ENCODE measurements around the gene TENM4.

GRCh38 chr11:79438631-79439409, 2.0 kb downstream of the TENM4 start:
- no peak for TF ChIP-seq EZH2 (IDR thresholded peaks at IDR 0.05)
- TF ChIP-seq POLR2AphosphoS5 (IDR thresholded peaks at IDR 0.05; ENCODE audit: borderline replicate concordance, low read depth, low read length): no peak
